ENCODE data around the gene CEP72. TPM values are rescaled to one million over a fixed set of nuclear protein-coding genes. Genes with fewer than 3 reads are reported as not detected.

Gene CEP72
- total RNA-seq, 1 experiment from 2014 or later: 5.7 TPM

DNA sequence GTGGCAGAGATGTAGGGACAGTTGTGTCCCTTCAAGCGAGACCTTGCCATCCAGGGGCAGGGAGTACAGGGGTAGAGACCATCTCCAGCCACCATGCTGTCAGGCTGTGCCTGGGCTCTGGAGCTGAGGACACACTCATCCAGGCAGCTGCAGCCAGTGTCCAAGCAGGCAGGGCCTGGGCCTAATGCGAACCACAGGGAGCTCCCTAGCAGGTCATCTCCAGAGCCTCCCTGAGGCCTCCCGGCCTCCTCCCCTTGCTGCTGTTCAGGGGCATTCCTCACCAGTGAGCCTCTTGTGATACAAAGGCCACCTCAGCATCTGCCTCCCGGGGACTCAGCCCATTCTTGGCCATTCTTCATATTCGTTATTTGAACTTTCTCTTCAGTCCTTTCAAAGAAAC lies 46.0 kb downstream of the CEP72 start:
- Histone ChIP-seq H3K9me3 (replicated peaks) (no peaks in the 10 kb centered on the region), H3K4me1 (replicated peaks) (peaks cover 6% of the 10 kb centered on the region), H3K36me3 (peaks cover 14% of the 10 kb centered on the region), H3K27ac (peak overlapping the region; percentile 57), H3K27me3 (replicated peaks) (no peaks in the 10 kb centered on the region), H3K4me3 (no peak overlapping the region)
- no peak for DNase-seq (ENCODE audit: low read depth in 1 of 2, low spot score in 2 of 2)

DNA sequence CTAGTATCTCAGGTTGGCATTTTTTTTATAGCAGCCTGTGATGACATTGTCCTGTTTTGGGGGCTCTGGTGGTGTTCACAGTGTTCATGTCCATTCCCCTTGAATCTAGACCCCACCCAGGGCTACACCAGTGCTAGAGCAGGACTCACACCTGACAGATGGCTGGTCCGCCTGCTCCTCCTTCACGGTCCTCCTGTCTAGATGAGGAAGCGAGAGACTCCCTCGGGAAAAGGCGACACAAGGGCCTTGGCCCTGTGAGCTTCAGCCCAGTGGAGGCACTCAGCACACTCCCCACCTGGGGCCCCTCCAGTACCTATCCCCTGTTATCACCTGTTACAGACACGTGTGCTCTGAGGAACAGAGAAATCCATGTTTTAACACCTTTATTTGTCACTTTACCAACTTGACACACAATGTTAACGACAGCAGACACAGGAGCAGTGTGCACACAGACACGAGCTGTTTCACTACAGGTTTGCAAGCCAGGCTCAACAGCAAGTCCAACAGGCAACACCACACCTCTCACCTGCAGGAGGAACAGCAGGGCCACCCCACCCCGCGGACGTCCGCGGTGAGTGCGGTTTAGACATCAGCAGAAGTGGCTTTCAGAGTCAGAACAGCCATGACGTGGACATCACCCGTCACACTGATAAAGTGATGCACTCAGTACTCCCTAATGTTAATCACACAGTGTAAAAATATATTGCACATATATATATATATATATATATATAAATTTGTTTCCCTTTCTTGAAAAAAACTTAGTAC lies 47.5 kb downstream of the CEP72 start:
- H3K9me3 ChIP-seq (replicated peaks): no peaks in the 10 kb centered on the region
- peaks cover 14% of the 10 kb centered on the region for H3K36me3 ChIP-seq
- peaks cover 6% of the 10 kb centered on the region for H3K4me1 ChIP-seq (replicated peaks)
- H3K27ac ChIP-seq: no peak overlapping the region
- H3K27me3 ChIP-seq (replicated peaks): no peaks in the 10 kb centered on the region
- no peak overlapping the region for H3K4me3 ChIP-seq
- DNase-seq (ENCODE audit: low read depth in 1 of 2, low spot score in 2 of 2): no peak

DNA sequence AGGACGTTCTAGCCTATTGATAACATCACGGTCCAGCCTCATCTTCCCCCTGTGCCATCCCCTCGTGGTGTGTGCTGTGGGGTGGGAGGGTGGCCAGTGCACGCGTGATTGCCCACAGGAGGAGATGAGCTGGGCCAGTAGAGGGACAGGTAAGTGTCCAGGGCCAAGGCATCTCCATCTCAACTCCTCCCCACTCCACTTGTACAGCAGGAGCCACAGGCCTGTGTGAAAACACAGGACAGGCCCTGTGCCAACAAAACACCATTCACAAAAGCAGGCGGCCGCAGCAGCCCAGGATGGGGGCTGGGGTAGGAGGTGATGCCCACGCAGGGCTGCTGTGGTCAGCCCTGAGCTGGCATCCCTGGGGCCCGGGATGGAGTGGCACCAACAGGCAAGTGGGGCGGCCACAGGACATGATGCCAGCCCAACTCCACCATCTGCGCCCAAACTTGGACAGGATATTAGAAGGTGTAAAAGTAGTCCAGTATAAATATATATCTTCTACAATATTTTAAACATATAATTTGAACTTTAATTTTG lies 48.4 kb downstream of the CEP72 start:
- Histone ChIP-seq H3K4me3 (no peak overlapping the region), H3K9me3 (replicated peaks) (no peaks in the 10 kb centered on the region), H3K4me1 (replicated peaks) (peaks cover 6% of the 10 kb centered on the region), H3K27me3 (replicated peaks) (no peaks in the 10 kb centered on the region), H3K36me3 (peaks cover 16% of the 10 kb centered on the region), H3K27ac (no peak overlapping the region)
- no peak for DNase-seq (ENCODE audit: low read depth in 1 of 2, low spot score in 2 of 2)

DNA sequence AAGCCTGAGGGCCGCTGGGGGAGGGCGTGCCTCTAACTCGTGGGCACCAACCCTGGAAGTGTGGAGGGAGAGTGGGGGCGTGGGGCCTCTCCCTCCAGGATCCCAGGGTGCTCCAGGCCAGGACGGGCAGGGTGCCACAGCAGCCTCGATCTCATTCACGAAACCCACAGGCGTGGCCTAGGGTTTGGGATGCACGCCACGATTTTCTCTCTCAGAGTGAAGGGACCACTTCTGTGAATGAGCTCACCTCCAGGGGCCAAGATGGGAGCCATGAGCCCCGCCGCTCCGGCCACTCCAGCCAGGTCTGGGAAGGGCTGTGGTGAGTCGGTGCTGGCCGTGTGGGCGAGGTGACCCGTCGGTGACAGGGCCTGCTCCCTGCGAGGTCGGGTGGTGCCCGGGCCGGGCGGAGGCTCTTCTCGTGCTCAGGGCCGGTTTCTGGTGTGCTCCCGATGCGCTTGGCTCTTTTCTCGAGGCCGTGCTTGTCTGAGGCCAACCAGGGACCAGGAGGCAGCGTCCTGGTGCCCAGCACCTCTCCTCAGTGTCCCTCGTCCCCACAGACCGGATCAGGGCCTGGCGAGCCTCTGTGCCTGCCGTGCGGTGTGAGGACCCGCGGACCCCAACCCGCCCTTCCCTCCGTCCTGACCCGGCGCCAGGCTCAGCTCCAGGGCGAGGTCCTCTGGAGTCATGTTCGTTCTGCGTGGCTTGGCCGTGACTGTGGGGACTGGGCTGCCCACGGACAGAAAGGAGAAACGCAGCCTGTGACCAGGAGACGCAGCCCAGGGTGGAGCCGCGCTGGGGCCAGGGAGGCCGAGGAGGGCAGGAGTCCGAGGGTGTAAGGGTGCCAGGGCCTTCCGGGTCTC lies 50.0 kb downstream of the CEP72 start:
- no peak overlapping the region for H3K4me3 ChIP-seq
- DNase-seq (ENCODE audit: low read depth in 1 of 2, low spot score in 2 of 2): no peak
- peaks cover 17% of the 10 kb centered on the region for H3K36me3 ChIP-seq
- no peaks in the 10 kb centered on the region for H3K9me3 ChIP-seq (replicated peaks)
- peaks cover 6% of the 10 kb centered on the region for H3K4me1 ChIP-seq (replicated peaks)
- no peaks in the 10 kb centered on the region for H3K27me3 ChIP-seq (replicated peaks)
- H3K27ac ChIP-seq: no peak overlapping the region

DNA sequence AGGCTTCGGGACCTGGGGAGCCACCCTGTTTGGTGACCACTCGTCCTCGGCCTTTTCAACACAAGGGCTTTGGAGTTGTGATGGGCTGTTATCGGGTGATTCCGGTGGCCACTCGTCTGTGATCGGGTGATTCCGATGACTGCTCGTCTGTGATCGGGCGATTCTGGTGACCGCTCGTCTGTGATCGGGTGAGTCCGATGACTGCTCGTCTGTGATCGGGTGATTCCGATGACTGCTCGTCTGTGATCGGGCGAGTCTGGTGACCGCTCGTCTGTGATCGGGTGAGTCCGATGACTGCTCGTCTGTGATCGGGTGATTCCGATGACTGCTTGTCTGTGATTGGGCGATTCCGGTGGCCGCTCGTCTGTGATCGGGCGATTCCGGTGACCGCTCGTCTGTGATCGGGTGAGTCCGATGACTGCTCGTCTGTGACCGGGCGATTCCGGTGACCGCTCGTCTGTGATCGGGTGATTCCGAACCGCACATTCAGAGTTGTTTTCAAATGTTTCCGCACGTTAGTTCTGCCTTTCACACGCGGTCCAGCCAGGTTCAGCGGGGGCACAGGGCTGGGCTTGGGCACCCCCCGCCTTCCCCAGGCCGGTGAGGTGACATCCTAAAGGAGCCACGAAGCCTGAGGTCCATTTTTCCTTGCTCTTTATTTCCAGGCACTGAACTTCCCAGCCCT lies 50.8 kb downstream of the CEP72 start:
- H3K4me1 ChIP-seq (replicated peaks): peaks cover 4% of the 10 kb centered on the region
- no peak overlapping the region for H3K4me3 ChIP-seq
- H3K36me3 ChIP-seq: peaks cover 20% of the 10 kb centered on the region
- H3K27me3 ChIP-seq (replicated peaks): no peaks in the 10 kb centered on the region
- H3K9me3 ChIP-seq (replicated peaks): no peaks in the 10 kb centered on the region
- no peak overlapping the region for H3K27ac ChIP-seq
- no peak for DNase-seq (ENCODE audit: low read depth in 1 of 2, low spot score in 2 of 2)

DNA sequence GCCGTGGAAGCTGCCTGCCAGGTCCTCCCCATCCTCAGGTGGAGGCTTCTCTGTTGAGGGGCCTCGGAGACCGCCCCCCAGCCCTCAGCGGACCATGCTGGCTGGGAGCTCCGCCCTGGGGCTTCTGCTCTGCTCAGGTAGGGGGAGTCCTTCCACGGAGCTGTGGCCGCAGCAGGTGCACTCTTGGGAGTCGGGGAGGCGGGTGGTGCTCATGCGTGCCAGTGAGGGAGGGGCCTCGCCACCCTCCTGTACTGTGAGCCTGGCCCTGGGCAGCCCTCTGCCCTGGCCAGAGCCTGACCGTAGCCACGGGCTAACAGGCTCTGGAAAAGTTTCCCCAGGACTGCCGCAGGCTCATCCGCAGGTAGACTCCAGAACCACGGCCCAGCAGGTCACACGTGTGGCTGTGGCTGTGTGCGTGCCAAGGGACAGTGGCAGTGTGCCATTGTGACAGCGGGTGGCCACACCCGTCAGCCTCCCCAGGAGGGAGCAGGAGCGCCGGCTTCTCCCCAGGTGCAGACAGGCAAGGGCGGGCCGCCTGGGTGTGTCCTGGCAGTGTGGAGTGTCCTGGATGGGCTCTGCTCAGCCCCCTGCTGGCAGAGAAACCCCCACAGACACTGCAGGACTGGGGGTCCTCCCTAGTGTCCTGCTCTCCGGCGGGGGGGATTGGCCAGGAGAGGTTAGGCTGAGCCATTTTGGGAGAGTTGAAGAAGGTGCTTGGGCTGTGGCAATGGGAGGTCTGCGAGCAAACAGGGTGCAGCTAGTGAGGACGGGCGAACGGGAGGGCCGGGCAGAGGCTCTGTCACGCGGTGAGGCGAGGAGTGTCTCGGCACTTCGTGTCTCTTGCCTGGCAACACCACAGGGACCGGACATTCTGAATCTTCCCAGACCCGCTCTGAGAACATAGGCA lies 51.5 kb downstream of the CEP72 start:
- no peaks in the 10 kb centered on the region for H3K27me3 ChIP-seq (replicated peaks)
- DNase-seq (ENCODE audit: low read depth in 1 of 2, low spot score in 2 of 2): no peak
- no peak overlapping the region for H3K4me3 ChIP-seq
- H3K27ac ChIP-seq: no peak overlapping the region
- no peaks in the 10 kb centered on the region for H3K4me1 ChIP-seq (replicated peaks)
- peaks cover 19% of the 10 kb centered on the region for H3K36me3 ChIP-seq
- no peaks in the 10 kb centered on the region for H3K9me3 ChIP-seq (replicated peaks)

DNA sequence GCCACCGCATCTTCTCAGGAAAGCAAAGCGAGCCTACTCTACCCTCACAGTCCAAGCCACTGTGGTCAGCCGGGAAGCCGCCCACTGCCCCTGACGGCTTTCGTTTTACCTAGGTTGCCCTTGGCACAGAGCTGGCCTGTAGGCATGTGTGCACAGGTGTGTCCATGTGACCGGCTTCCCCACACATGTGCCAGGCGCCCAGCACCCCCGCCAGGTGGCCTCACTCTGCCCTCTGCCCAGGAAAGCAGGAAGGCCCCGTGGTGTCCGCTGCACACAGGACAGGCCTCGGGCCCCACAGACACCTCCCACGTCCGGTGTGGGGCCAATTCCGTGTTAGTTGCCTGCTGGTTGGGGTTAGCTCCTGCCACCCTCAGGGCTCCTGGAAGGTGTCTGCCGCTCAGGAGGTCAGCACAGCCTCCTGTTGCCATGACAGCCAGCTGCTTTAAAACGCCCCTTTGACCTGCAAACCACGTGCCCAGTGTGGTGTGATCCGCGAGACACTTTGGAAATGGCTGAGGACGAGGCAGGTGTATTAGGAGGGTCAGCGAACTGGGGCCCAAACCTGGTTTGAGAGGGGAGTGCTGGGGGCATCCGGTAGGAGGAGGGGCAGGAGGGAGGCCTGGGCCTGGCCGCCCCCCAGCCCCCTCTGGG lies 52.3 kb downstream of the CEP72 start:
- no peak overlapping the region for H3K27ac ChIP-seq
- H3K4me3 ChIP-seq: no peak overlapping the region
- H3K9me3 ChIP-seq (replicated peaks): no peaks in the 10 kb centered on the region
- H3K36me3 ChIP-seq: peaks cover 17% of the 10 kb centered on the region
- H3K4me1 ChIP-seq (replicated peaks): peaks cover 6% of the 10 kb centered on the region; the same call in 1 of the 2 replicates
- no peak for DNase-seq (ENCODE audit: low read depth in 1 of 2, low spot score in 2 of 2)
- H3K27me3 ChIP-seq (replicated peaks): no peaks in the 10 kb centered on the region

DNA sequence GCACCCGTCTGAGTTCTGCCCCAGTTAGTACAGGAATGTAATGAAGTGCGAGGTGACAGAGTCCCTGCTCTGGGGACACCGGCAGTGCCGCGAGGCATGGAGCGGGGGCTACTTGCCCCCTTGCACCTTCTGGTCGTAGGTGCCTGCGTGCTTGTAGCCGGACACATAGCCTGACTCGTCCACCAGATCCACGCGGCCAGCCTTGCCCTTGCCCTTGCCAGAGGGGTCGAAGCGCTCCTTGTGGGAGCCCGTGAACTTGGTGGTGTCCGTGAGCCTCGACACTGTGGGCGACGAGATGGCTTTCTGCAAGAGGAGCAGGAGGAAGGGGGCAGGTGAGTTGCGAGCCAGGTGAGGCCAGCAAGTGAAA lies 52.8 kb downstream of the CEP72 start:
- H3K9me3 ChIP-seq (replicated peaks): no peaks in the 10 kb centered on the region
- peaks cover 17% of the 10 kb centered on the region for H3K36me3 ChIP-seq
- DNase-seq (ENCODE audit: low read depth in 1 of 2, low spot score in 2 of 2): no peak
- H3K4me1 ChIP-seq (replicated peaks): peaks cover 6% of the 10 kb centered on the region; the same call in 1 of the 2 replicates
- H3K4me3 ChIP-seq: no peak overlapping the region
- no peaks in the 10 kb centered on the region for H3K27me3 ChIP-seq (replicated peaks)
- H3K27ac ChIP-seq: no peak overlapping the region

DNA sequence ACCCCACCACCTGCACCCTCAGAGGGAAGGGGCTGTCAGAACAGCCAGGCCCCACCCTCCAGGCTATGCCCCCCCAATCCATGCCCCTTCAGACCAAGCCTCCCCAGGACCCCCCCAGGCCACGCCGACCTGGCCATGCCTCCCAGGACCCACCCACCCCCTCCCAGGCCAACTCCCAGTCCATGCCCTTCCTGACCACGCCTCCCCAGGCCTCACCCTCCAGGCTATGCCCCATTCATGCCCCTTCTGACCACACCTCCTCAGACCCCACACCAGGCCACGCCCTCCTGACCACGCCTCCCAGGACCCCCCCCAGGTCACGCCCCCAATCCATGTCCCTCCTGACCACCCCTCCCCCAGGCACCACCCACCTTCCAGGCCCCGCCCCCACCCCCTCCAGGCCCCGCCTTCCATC lies 53.4 kb downstream of the CEP72 start:
- H3K4me1 ChIP-seq (replicated peaks): peaks cover 6% of the 10 kb centered on the region; the same call in 1 of the 2 replicates

DNA sequence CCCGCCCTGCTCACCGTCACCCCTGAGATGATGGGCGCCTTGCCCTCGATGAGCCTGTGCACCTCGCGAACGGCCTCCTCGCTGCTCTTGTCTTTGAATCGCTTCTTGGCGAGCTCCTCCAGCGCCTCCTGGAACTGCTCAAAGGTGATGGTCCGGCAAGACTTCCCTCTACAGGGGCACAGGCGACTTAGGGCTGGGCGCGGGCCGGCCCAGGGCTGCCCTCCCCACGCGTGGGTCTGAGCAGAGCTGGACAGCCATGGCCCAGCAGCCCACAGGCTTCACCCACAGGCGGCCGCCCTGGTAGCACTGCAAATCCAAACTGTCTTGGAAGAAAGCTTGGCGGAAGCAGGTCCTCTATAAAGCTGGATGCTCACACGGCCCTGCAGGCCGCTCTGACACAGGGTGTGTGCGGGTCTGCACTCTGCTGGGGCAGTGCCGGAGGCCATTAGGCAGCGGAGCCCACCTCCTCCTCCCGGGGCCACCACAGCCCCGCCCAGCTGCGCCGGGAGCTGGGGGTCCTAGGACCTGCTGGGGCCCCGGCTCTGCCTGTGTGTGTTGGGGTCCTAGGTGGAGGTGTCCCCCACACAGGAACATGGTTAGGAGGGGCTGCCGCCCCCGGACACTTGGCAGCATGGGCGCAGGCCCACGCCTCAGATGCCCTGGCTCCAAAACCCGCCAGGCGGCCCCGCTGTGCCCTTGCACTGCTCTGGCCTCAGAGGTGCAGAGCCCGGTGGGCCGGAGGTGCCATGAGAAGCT lies 54.0 kb downstream of the CEP72 start:
- peaks cover 6% of the 10 kb centered on the region; the same call in 1 of the 2 replicates for H3K4me1 ChIP-seq (replicated peaks)
- H3K4me3 ChIP-seq: no peak overlapping the region
- no peaks in the 10 kb centered on the region for H3K9me3 ChIP-seq (replicated peaks)
- peaks cover 13% of the 10 kb centered on the region for H3K36me3 ChIP-seq
- no peaks in the 10 kb centered on the region for H3K27me3 ChIP-seq (replicated peaks)
- no peak for DNase-seq (ENCODE audit: low read depth in 1 of 2, low spot score in 2 of 2)
- H3K27ac ChIP-seq: no peak overlapping the region

More for the DNA sequence above, 53.4 kb downstream of the CEP72 start:
- H3K27ac ChIP-seq: no peak overlapping the region
- DNase-seq (ENCODE audit: low read depth in 1 of 2, low spot score in 2 of 2): no peak
- H3K9me3 ChIP-seq (replicated peaks): no peaks in the 10 kb centered on the region
- no peak overlapping the region for H3K4me3 ChIP-seq
- no peaks in the 10 kb centered on the region for H3K27me3 ChIP-seq (replicated peaks)
- peaks cover 14% of the 10 kb centered on the region for H3K36me3 ChIP-seq

DNA sequence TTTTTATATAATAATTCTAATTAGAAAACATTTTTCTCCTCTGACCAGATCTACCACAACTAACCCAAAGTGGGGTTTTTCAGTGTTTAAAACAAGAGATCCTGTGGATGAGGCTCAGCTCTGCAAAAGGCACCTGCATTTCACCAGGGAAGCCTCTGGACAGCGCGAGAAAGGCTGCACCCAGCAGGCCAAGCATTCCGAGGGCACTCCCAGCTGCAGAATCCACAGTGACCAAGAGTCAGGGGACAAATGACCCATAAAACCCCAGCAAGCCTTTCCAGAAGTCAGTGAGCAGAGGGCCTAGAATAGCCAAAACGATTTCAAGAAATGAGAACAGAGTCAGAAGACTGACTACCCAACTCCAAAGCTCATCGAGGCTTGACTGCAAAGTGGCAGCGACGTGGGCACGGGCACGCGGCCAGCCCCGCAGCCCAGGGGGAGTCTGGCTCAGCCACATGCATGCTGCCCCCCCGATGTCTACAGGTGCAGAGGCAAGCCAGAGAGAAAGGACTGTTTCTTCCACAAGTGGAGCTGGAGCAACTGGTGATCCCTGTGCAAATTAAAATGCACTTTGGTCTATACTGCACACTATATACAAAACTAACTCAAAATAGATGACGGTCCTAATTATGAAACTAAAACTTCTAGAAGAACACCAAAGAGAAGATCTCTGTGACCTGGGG lies 54.8 kb downstream of the CEP72 start:
- H3K36me3 ChIP-seq: peaks cover 13% of the 10 kb centered on the region
- H3K27me3 ChIP-seq (replicated peaks): peaks cover 8% of the 10 kb centered on the region
- DNase-seq (ENCODE audit: low read depth in 1 of 2, low spot score in 2 of 2): no peak
- H3K4me3 ChIP-seq: no peak overlapping the region
- H3K4me1 ChIP-seq (replicated peaks): peaks cover 13% of the 10 kb centered on the region
- no peaks in the 10 kb centered on the region for H3K9me3 ChIP-seq (replicated peaks)
- H3K27ac ChIP-seq: no peak overlapping the region
